Endodermal cell (in vitro differentiated cells): ENCODE results near the gene HMCN2. TPM values are rescaled to one million over a fixed set of nuclear protein-coding genes. Genes with fewer than 3 reads are reported as not detected.

Experiments
- DNase-seq: peaks from one replicate; pipeline ENCODE4 v3.0.0-alpha.2; 2017
- H3K27ac ChIP-seq: 2 replicates; pipeline ENCODE4 v1.5.1; 2013; ENCODE audit warnings: mild to moderate bottlenecking, low read depth, low read length, moderate library complexity
- H3K27me3 ChIP-seq: 2 replicates; pipeline ENCODE4 v1.6.1; 2013; ENCODE audit warnings: mild to moderate bottlenecking, low read length, moderate library complexity; ENCODE audit not compliant: insufficient read depth, control insufficient read depth, poor library complexity, severe bottlenecking
- H3K36me3 ChIP-seq: 2 replicates; pipeline ENCODE4 v1.7.0; 2013; ENCODE audit warnings: mild to moderate bottlenecking, low read length, moderate library complexity; ENCODE audit not compliant: control insufficient read depth, insufficient read depth
- H3K4me1 ChIP-seq: one replicate; pipeline ENCODE4 v1.7.0; 2013; ENCODE audit warnings: low read length; ENCODE audit not compliant: control insufficient read depth, insufficient read depth
- H3K4me3 ChIP-seq: 2 replicates; pipeline ENCODE4 v1.5.1; 2013; ENCODE audit warnings: mild to moderate bottlenecking, low read length, moderate library complexity
- H3K9ac ChIP-seq: 2 replicates; pipeline ENCODE4 v1.6.1; 2013; ENCODE audit warnings: mild to moderate bottlenecking, low read length, moderate library complexity; ENCODE audit not compliant: poor library complexity, severe bottlenecking; ENCODE audit errors: extremely low read depth
- H3K9me3 ChIP-seq: 2 replicates; pipeline ENCODE4 v1.6.1; 2013; ENCODE audit warnings: mild to moderate bottlenecking, low read length, moderate library complexity; ENCODE audit not compliant: control insufficient read depth
- H3K27ac Mint-ChIP-seq: 2 replicates; pipeline ENCODE4 v1.8.0; 2020; ENCODE audit warnings: mixed read lengths
- H3K27me3 Mint-ChIP-seq: 2 replicates; pipeline ENCODE4 v1.8.0; 2021; ENCODE audit warnings: mild to moderate bottlenecking, mixed read lengths; ENCODE audit not compliant: insufficient read depth
- H3K36me3 Mint-ChIP-seq: 2 replicates; pipeline ENCODE4 v1.8.0; 2020; ENCODE audit warnings: low read depth, mixed read lengths
- H3K4me1 Mint-ChIP-seq: 2 replicates; pipeline ENCODE4 v1.8.0; 2020; ENCODE audit warnings: mixed read lengths
- H3K4me3 Mint-ChIP-seq: 2 replicates; pipeline ENCODE4 v1.8.0; 2020; ENCODE audit warnings: mild to moderate bottlenecking, moderate library complexity, mixed read lengths
- H3K9me3 Mint-ChIP-seq: 2 replicates; pipeline ENCODE4 v1.8.0; 2020; ENCODE audit warnings: mild to moderate bottlenecking, mixed read lengths
- WGBS, 2 experiments: methylation state at CpG; one replicate each; pipeline versions ENCODE4 v1.1.5 to v1.1.7; 2013; ENCODE audit warnings: missing lambda C conversion rate in 2 of 2, mixed read lengths in 1 of 2; ENCODE audit not compliant: insufficient coverage in 1 of 2, insufficient read length in 1 of 2; 5-methylcytosine and 5-hydroxymethylcytosine counted together
- total RNA-seq, 2 donors: library from RNA; stranded (reverse); fragmentation: NEBNext Ultra II Directional in 1 of 2; extraction: Animal tissue kit (Norgen Biotek cat#: 25700) in 1 of 2; gene quantifications; 2 replicates in 1 of 2; 3 replicates in 1 of 2; pipeline ENCODE4 v1.2.1, GENCODE V29; 2021
- TF ChIP-seq, protein P1 (sequence below): fragments of 200-600 bp; sonication (generic); conservative IDR thresholded peaks from 2 replicates; pipeline ENCODE4 v1.5.0; 2021; ENCODE audit warnings: antibody characterized with exemption, mild to moderate bottlenecking

Gene HMCN2
- total RNA-seq, 2 donors from 2014 or later, result 3.3 to 3.9 TPM

DNA sequence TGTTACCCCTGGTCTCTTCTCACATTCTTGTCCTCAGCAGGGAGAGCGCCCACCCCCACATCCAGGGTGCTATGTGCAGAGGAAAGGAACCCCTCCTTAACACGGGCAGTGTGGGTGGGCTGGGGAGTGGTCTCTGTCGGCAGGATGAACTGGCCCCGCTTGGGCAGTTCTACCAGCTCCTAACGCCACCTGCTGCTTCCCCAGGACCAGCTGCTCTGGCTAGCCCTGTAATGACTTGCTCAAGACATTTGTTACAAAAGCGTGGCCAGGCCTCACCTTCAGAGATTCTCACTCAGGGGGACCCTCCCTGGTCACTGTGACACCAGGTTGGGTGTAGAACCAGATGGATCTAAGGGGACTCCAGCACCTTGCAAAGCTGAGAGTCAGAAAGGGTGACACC is 82.4 kb downstream of the HMCN2 start:
- WGBS, 2 experiments, result 86 to 87% methylated on average over 5 to 6 of the region's 6 CpGs
- Mint-ChIP-seq H3K4me3 (no peak overlapping the region), H3K27ac (no peak overlapping the region), H3K4me1 (no peaks in the 10 kb centered on the region), H3K9me3 (no peaks in the 10 kb centered on the region), H3K36me3 (no peaks in the 10 kb centered on the region), H3K27me3 (no peaks in the 10 kb centered on the region)
- Histone ChIP-seq H3K4me3 (no peak overlapping the region), H3K27me3 (no peaks in the 10 kb centered on the region), H3K4me1 (no peaks in the 10 kb centered on the region), H3K27ac (no peak overlapping the region), H3K9me3 (no peaks in the 10 kb centered on the region), H3K9ac (no peak overlapping the region), H3K36me3 (no peaks in the 10 kb centered on the region)
- TF ChIP-seq, protein P1, sequence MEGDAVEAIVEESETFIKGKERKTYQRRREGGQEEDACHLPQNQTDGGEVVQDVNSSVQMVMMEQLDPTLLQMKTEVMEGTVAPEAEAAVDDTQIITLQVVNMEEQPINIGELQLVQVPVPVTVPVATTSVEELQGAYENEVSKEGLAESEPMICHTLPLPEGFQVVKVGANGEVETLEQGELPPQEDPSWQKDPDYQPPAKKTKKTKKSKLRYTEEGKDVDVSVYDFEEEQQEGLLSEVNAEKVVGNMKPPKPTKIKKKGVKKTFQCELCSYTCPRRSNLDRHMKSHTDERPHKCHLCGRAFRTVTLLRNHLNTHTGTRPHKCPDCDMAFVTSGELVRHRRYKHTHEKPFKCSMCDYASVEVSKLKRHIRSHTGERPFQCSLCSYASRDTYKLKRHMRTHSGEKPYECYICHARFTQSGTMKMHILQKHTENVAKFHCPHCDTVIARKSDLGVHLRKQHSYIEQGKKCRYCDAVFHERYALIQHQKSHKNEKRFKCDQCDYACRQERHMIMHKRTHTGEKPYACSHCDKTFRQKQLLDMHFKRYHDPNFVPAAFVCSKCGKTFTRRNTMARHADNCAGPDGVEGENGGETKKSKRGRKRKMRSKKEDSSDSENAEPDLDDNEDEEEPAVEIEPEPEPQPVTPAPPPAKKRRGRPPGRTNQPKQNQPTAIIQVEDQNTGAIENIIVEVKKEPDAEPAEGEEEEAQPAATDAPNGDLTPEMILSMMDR, result no peak
- no peak for DNase-seq

DNA sequence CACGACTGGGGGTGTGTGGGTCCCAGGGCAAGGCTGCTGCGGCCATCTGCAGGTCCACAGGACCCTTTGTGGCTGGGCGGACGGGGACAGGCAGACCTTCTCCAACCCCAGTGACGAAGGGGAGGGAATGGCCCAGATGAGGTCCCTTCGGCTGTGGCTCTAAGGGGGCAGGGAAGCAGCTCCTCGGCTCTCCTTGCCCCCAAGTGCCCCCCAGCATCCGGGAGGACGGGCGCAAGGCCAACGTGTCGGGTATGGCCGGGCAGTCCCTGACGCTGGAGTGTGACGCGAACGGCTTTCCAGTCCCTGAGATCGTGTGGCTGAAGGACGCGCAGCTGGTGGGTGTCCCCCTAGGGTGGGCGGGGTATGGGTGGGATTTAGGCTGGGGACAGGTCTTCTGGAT is 82.8 kb downstream of the HMCN2 start:
- H3K4me1 ChIP-seq, result no peaks in the 10 kb centered on the region
- no peak for DNase-seq
- no peak overlapping the region for H3K27ac ChIP-seq
- 94 to 95% methylated on average over 4 to 21 of the region's 21 CpGs for WGBS, 2 experiments
- TF ChIP-seq, protein P1, result no peak
- H3K4me3 ChIP-seq, result no peak overlapping the region
- no peak overlapping the region for H3K9ac ChIP-seq
- no peaks in the 10 kb centered on the region for H3K9me3 ChIP-seq
- Mint-ChIP-seq H3K9me3 (no peaks in the 10 kb centered on the region), H3K36me3 (no peaks in the 10 kb centered on the region), H3K27ac (no peak overlapping the region), H3K4me3 (no peak overlapping the region), H3K4me1 (no peaks in the 10 kb centered on the region), H3K27me3 (no peaks in the 10 kb centered on the region)
- H3K27me3 ChIP-seq, result no peaks in the 10 kb centered on the region
- H3K36me3 ChIP-seq, result no peaks in the 10 kb centered on the region

DNA sequence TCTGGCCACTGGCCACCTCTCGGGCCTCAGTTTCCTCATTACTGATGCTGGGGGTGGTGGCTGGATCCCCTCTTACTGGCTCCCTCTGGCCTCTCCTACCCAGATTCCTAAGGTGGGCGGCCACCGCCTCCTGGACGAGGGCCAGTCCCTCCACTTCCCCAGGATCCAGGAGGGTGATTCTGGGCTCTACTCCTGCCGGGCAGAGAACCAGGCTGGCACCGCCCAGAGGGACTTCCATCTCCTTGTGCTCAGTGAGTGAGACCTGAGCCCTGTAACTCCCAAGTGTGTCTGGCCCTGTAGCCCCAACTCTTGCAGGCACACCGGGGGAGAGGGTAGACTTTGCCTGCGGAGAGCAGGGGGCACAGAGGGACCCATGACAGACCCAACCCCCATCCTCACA is 83.3 kb downstream of the HMCN2 start:
- no peaks in the 10 kb centered on the region for H3K9me3 ChIP-seq
- DNase-seq, result no peak
- no peak overlapping the region for H3K4me3 ChIP-seq
- no peaks in the 10 kb centered on the region for H3K4me1 Mint-ChIP-seq
- no peaks in the 10 kb centered on the region for H3K36me3 ChIP-seq
- H3K9ac ChIP-seq, result no peak overlapping the region
- no peak overlapping the region for H3K4me3 Mint-ChIP-seq
- H3K27me3 Mint-ChIP-seq, result no peaks in the 10 kb centered on the region
- 88 to 89% methylated on average over 6 to 8 of the region's 8 CpGs for WGBS, 2 experiments
- H3K9me3 Mint-ChIP-seq, result no peaks in the 10 kb centered on the region
- no peaks in the 10 kb centered on the region for H3K36me3 Mint-ChIP-seq
- TF ChIP-seq, protein P1, result no peak
- no peak overlapping the region for H3K27ac Mint-ChIP-seq
- no peaks in the 10 kb centered on the region for H3K4me1 ChIP-seq
- no peak overlapping the region for H3K27ac ChIP-seq
- no peaks in the 10 kb centered on the region for H3K27me3 ChIP-seq
